HepG2 (cell line): ENCODE measurements around the gene SUN1. TPM values are rescaled to one million over a fixed set of nuclear protein-coding genes. Genes with fewer than 3 reads are reported as not detected.
A peak's percentile ranks its signal among the peaks of the same experiment; 100 is the strongest.

Source experiments
- AGO2 ChIP-seq: fragments of 200-400 bp; formaldehyde crosslinking; optimal IDR thresholded peaks from 2 replicates; pipeline ENCODE3; 2017; ENCODE audit warnings: mild to moderate bottlenecking, low read depth, low read length, moderate library complexity
- NFATC3 ChIP-seq: sonication (generic); formaldehyde crosslinking; IDR thresholded peaks from 2 replicates; pipeline ENCODE4 v1.5.1; 2020; ENCODE audit warnings: mild to moderate bottlenecking, missing genetic modification reagents
- RBAK ChIP-seq: sonication (generic); formaldehyde crosslinking; IDR thresholded peaks from 2 replicates; pipeline ENCODE4 v1.5.1; 2020; ENCODE audit warnings: mild to moderate bottlenecking, missing genetic modification reagents
- SNAPC2 ChIP-seq: sonication (generic); formaldehyde crosslinking; IDR thresholded peaks from 2 replicates; pipeline ENCODE4 v1.8.1; 2022; ENCODE audit warnings: mild to moderate bottlenecking, missing genetic modification reagents
- TGIF2 ChIP-seq: IDR thresholded peaks from 2 replicates; pipeline ENCODE4 v1.6.1; 2016; ENCODE audit warnings: control low read depth, missing compliant biosample characterization
- TP53 ChIP-seq: sonication (generic); formaldehyde crosslinking; conservative IDR thresholded peaks from 2 replicates; pipeline ENCODE4 v1.4.0; 2020; ENCODE audit warnings: missing genetic modification reagents
- ZBTB7A ChIP-seq: sonication (generic); formaldehyde crosslinking; IDR thresholded peaks from 2 replicates; pipeline ENCODE4 v1.8.0; 2022; ENCODE audit warnings: mild to moderate bottlenecking, missing genetic modification reagents
- ZBTB7B ChIP-seq: sonication (generic); formaldehyde crosslinking; IDR thresholded peaks from 2 replicates; pipeline ENCODE4 v1.4.0; 2020; ENCODE audit warnings: missing genetic modification reagents
- ZFY ChIP-seq: sonication (generic); formaldehyde crosslinking; IDR thresholded peaks from 2 replicates; pipeline ENCODE4 v1.4.0; 2020; ENCODE audit warnings: missing genetic modification reagents
- ZNF276 ChIP-seq: sonication (generic); formaldehyde crosslinking; IDR thresholded peaks from 2 replicates; pipeline ENCODE4 v1.4.0; 2020; ENCODE audit warnings: mild to moderate bottlenecking, low read depth, missing genetic modification reagents
- ZNF777 ChIP-seq: sonication (generic); formaldehyde crosslinking; IDR thresholded peaks from 2 replicates; pipeline ENCODE4 v1.4.0; 2020; ENCODE audit warnings: missing genetic modification reagents
- polyA plus RNA-seq, 8 experiments: library from polyadenylated mRNA; depleted of rRNA in 3 of 8; stranded (reverse) in 7 of 8; unstranded in 1 of 8; fragments of >200 nt; fragmentation: Illumina TruSeq in 4 of 8; extraction: Trizol in 4 of 8; gene quantifications; 2 replicates each; pipeline versions ENCODE4 v1.2.1 to v1.2.3, GENCODE V29; 2011 to 2016; ENCODE audit warnings: low read depth in 4 of 8, missing spikeins in 1 of 8, mixed read lengths in 1 of 8; ENCODE audit not compliant: insufficient read depth in 1 of 8
- total RNA-seq, 5 experiments: library from RNA; depleted of rRNA; stranded (reverse); fragments of >200 nt; fragmentation: Illumina TruSeq; extraction: Trizol; gene quantifications; 2 replicates each; pipeline ENCODE4 v1.2.3, GENCODE V29; 2016; ENCODE audit warnings: low read depth in 1 of 5
- TF ChIP-seq, protein P1 (sequence below): sonication (generic); formaldehyde crosslinking; IDR thresholded peaks from 2 replicates; pipeline ENCODE4 v1.8.0; 2022; ENCODE audit warnings: missing genetic modification reagents, mild to moderate bottlenecking, borderline replicate concordance
- TF ChIP-seq, protein P2 (sequence below): sonication (generic); formaldehyde crosslinking; IDR thresholded peaks from 2 replicates; pipeline ENCODE4 v1.5.1; 2020; ENCODE audit warnings: mild to moderate bottlenecking, missing genetic modification reagents, moderate library complexity
- TF ChIP-seq, protein P3 (sequence below): sonication (generic); formaldehyde crosslinking; IDR thresholded peaks from 2 replicates; pipeline ENCODE4 v1.5.1; 2020; ENCODE audit warnings: mild to moderate bottlenecking, missing genetic modification reagents, moderate library complexity

Gene SUN1
- total and polyA plus RNA-seq, 2 of the 13 experiments (the other 11 are each of a cell fraction or from before 2014, with no cell fraction given), result 47.0 to 126 TPM

DNA sequence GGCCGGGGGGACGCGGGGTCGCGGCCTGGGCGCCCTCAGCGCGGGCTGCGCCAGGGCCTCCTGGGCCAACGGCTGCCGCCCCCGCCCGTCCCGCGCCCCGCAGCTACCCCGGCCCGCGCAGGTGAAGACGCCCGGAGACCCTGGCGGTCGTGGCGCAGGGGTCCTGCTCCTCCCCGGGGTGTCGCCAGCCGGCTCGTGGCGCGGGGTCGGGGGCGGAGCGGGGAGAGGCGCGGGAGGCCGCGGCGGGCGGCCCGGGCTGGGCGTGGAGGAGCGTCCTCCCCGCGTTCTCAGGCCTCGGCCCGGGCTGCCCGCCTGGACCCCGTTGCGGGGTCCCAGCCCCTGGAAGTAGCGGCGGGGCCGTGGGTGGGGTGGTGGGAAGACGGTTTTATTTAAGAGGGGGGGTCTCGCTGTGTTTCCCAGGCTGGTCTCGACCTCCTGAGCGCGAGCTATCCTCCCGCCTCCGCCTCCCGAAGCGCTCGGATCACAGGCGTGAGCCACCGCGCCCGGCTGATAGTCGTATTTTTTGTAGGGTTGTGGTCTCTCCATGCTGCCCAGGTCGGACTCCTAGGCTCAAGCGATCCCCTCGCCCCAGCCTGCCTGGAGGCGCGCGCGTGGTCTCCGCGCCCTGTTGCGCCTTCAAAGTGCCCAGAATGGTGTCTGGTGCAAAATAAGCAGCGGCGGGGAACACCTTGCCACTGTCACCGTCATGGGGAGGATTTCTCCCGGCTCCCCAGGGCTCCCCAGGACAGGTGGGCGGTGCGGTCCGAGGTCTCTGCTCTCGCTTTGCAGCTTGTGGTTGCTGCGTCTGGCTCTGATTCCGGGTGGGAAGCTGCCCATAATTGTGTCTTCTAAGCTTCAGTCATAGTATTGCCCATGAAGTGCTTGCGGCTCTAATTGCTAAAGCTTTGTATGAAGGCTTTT lies 15.3 kb upstream of the SUN1 start (continued):
- 0 out of 2 replicates have a peak, but pooled peaks have one; percentile 19 for TF ChIP-seq ZNF276 (CRISPR knock-in tag)
- TF ChIP-seq, protein P1, sequence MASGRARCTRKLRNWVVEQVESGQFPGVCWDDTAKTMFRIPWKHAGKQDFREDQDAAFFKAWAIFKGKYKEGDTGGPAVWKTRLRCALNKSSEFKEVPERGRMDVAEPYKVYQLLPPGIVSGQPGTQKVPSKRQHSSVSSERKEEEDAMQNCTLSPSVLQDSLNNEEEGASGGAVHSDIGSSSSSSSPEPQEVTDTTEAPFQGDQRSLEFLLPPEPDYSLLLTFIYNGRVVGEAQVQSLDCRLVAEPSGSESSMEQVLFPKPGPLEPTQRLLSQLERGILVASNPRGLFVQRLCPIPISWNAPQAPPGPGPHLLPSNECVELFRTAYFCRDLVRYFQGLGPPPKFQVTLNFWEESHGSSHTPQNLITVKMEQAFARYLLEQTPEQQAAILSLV (CRISPR knock-in tag), result peak; percentile 45; the same call in 1 of the 2 replicates
- no peak for TF ChIP-seq TP53
- TF ChIP-seq ZNF777 (CRISPR knock-in tag), result 0 out of 2 replicates have a peak, but pooled peaks have one; percentile 44
- peak; percentile 73 for TF ChIP-seq AGO2
- no peak for TF ChIP-seq ZBTB7A
- TF ChIP-seq, protein P2, sequence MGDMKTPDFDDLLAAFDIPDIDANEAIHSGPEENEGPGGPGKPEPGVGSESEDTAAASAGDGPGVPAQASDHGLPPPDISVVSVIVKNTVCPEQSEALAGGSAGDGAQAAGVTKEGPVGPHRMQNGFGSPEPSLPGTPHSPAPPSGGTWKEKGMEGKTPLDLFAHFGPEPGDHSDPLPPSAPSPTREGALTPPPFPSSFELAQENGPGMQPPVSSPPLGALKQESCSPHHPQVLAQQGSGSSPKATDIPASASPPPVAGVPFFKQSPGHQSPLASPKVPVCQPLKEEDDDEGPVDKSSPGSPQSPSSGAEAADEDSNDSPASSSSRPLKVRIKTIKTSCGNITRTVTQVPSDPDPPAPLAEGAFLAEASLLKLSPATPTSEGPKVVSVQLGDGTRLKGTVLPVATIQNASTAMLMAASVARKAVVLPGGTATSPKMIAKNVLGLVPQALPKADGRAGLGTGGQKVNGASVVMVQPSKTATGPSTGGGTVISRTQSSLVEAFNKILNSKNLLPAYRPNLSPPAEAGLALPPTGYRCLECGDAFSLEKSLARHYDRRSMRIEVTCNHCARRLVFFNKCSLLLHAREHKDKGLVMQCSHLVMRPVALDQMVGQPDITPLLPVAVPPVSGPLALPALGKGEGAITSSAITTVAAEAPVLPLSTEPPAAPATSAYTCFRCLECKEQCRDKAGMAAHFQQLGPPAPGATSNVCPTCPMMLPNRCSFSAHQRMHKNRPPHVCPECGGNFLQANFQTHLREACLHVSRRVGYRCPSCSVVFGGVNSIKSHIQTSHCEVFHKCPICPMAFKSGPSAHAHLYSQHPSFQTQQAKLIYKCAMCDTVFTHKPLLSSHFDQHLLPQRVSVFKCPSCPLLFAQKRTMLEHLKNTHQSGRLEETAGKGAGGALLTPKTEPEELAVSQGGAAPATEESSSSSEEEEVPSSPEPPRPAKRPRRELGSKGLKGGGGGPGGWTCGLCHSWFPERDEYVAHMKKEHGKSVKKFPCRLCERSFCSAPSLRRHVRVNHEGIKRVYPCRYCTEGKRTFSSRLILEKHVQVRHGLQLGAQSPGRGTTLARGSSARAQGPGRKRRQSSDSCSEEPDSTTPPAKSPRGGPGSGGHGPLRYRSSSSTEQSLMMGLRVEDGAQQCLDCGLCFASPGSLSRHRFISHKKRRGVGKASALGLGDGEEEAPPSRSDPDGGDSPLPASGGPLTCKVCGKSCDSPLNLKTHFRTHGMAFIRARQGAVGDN, result peak; percentile 53
- no peak for TF ChIP-seq SNAPC2 (CRISPR knock-in tag)
- TF ChIP-seq ZBTB7B (CRISPR knock-in tag), result peak; percentile 23; the same call in 1 of the 2 replicates
- TF ChIP-seq RBAK (CRISPR knock-in tag), result no peak
- TF ChIP-seq NFATC3, result 0 out of 2 replicates have a peak, but pooled peaks have one; percentile 72
- TF ChIP-seq ZFY (CRISPR knock-in tag), result peak; percentile 51
- 0 out of 2 replicates have a peak, but pooled peaks have one; percentile 8 for TF ChIP-seq TGIF2
- TF ChIP-seq, protein P3, sequence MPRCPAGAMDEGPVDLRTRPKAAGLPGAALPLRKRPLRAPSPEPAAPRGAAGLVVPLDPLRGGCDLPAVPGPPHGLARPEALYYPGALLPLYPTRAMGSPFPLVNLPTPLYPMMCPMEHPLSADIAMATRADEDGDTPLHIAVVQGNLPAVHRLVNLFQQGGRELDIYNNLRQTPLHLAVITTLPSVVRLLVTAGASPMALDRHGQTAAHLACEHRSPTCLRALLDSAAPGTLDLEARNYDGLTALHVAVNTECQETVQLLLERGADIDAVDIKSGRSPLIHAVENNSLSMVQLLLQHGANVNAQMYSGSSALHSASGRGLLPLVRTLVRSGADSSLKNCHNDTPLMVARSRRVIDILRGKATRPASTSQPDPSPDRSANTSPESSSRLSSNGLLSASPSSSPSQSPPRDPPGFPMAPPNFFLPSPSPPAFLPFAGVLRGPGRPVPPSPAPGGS (CRISPR knock-in tag), result 0 out of 2 replicates have a peak, but pooled peaks have one; percentile 46
